Stimulated activated CD4-positive, alpha-beta T cell treated with anti-CD3 and anti-CD28 coated beads, Interleukin-2, amount 100 ng/mL, for 24 hours (primary cell): ENCODE measurements around the gene NPEPL1.

ENCODE experiments used
- DNase-seq, 2 donors: peaks; one replicate each; pipeline ENCODE4 v3.0.0-alpha.2; 2020

NPEPL1 gene

GRCh38 chr20:58684291-58684690 lies 8.3 kb upstream of the NPEPL1 start:
- DNase-seq: no peak

GRCh38 chr20:58685988-58686387 lies 6.6 kb upstream of the NPEPL1 start:
- no peak for DNase-seq

GRCh38 chr20:58688414-58688813 lies 4.2 kb upstream of the NPEPL1 start:
- DNase-seq: no peak

- DNase-seq: no peak
These were observed 3.8 kb upstream of the NPEPL1 start for GRCh38 chr20:58688840-58689239.

- DNase-seq: no peak
These were observed 2.0 kb upstream of the NPEPL1 start for GRCh38 chr20:58690396-58691135.

- peak in 1 of 2 donors; percentile 12 for DNase-seq
These were observed 624 bp upstream of the NPEPL1 start for GRCh38 chr20:58691773-58692578.

- DNase-seq: peak in 1 of 2 donors; percentile 22
These were observed 816 bp downstream of the NPEPL1 start for GRCh38 chr20:58693226-58694006.

- no peak for DNase-seq
These were observed 1.9 kb downstream of the NPEPL1 start for GRCh38 chr20:58694241-58695083.

- DNase-seq: no peak
These were observed 2.6 kb downstream of the NPEPL1 start for GRCh38 chr20:58695084-58695722.

GRCh38 chr20:58695895-58696375 lies 3.3 kb downstream of the NPEPL1 start:
- DNase-seq: no peak

- DNase-seq: no peak
These were observed 3.9 kb downstream of the NPEPL1 start for GRCh38 chr20:58696411-58696961.

GRCh38 chr20:58697201-58697866 lies 4.7 kb downstream of the NPEPL1 start:
- DNase-seq: no peak

- DNase-seq: no peak
These were observed 5.5 kb downstream of the NPEPL1 start for GRCh38 chr20:58697867-58698703.

GRCh38 chr20:58698741-58699622 lies 6.4 kb downstream of the NPEPL1 start:
- DNase-seq: no peak

GRCh38 chr20:58699623-58700107 lies 7.1 kb downstream of the NPEPL1 start:
- no peak for DNase-seq

- no peak for DNase-seq
These were observed 7.7 kb downstream of the NPEPL1 start for GRCh38 chr20:58700121-58700821.

- peak in 1 of 2 donors; percentile 1 for DNase-seq
These were observed 8.2 kb downstream of the NPEPL1 start for GRCh38 chr20:58700823-58701222.
